ENCODE data around the gene BICC1. TPM values are rescaled to one million over a fixed set of nuclear protein-coding genes. Genes with fewer than 3 reads are reported as not detected.
"Not testable (repeated sequence)": the region's sequence is repeated elsewhere in the genome, so short reads cannot be mapped to it uniquely, and the experiment has no call there.

BICC1 gene
- total RNA-seq, 1 donor from 2014 or later: 12.8 TPM

GRCh38 chr10:58567652-58568051, 55.0 kb downstream of the BICC1 start:
- DNase-seq (ENCODE audit: low spot score): no peak

GRCh38 chr10:58568428-58568935, 55.8 kb downstream of the BICC1 start:
- DNase-seq (ENCODE audit: low spot score): no peak

DNA sequence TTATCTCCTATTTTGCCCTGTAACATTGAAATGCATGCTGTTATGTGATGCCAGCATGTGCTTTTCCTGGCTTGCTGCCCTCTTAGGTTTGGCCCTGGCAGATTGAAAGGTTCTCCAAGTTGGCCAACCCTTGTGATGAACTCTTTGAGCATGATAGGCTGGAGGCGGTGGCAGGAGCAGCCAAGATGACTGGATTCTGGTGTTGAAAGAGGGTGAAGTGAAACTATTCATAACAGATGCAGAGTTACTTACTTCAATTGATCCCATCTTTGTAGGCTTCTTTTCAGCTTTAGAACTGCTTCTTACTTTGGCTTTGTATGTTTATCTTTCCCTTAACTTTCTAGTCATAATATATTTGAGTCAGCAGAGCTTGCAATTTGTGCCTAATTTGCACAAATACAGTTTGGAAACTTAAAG, 57.6 kb downstream of the BICC1 start:
- no peak for DNase-seq (ENCODE audit: low spot score)

DNA sequence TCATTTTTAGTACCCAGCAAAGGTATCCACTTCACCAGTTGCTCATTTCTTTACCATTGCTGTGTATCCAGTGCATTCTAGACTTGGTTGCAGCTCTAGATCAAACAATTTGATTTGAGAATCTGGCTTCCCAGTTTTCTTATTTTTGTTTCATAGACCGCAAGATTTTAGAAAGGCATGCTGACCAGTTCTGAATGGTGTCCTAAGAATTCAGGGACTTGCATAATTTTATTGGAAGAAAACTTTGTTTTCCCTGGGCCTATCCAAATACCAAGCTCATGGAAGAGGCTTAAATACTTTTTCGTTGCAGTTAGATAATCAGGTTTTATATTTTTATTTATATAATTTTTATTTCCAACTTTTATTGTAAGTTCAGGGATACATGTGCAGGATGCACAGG, 58.3 kb downstream of the BICC1 start:
- no peak for DNase-seq (ENCODE audit: low spot score)

GRCh38 chr10:58573144-58573543, 60.5 kb downstream of the BICC1 start:
- peak; percentile 11 for DNase-seq (ENCODE audit: low spot score)

GRCh38 chr10:58574058-58574457, 61.4 kb downstream of the BICC1 start:
- DNase-seq (ENCODE audit: low spot score): peak; percentile 19

DNA sequence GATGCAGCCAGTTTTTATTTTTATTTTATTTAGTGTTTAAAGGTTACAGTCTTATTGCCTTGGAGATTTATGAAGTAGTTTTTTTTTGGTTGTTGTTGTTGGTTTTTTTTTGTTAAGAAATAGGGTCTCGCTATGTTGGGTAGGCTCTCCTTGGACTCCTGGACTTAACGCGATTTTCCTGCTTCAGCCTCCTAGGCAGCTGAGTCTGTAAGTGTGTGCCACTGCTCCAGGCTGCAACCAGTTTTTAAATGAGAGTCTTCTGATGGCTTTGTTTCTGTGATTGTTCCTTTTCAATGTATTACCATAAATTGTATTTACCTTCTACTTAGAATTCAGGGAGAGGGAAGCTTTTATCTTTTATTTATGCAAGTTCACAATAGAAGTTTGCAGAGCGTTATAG, 62.8 kb downstream of the BICC1 start:
- no peak for DNase-seq (ENCODE audit: low spot score)

- no peak for DNase-seq (ENCODE audit: low spot score)
These were observed 64.2 kb downstream of the BICC1 start for GRCh38 chr10:58576751-58577436.

- DNase-seq (ENCODE audit: low spot score): peak; percentile 92
These were observed 64.7 kb downstream of the BICC1 start for GRCh38 chr10:58577437-58577777.

DNA sequence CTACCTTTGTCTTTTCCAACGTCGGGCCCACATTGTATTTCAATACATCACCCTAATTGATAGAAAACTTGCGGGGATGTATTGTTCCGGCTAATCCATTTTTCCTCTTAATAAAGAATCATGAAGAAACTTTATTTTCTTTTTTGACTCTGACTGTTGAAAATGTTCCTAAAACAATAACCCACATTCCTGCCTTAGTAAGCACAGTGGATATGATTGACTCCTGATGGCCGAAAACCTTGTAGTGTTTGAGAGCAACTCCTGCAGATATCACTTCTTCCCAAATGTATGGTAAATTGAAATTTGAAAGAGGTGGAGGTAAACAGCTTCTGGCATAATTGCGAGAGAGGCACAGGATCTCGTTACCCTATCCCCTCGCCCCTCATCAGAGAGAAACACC, 65.7 kb downstream of the BICC1 start:
- DNase-seq (ENCODE audit: low spot score): no peak

- no peak for DNase-seq (ENCODE audit: low spot score)
These were observed 66.5 kb downstream of the BICC1 start for GRCh38 chr10:58579011-58579655.

DNA sequence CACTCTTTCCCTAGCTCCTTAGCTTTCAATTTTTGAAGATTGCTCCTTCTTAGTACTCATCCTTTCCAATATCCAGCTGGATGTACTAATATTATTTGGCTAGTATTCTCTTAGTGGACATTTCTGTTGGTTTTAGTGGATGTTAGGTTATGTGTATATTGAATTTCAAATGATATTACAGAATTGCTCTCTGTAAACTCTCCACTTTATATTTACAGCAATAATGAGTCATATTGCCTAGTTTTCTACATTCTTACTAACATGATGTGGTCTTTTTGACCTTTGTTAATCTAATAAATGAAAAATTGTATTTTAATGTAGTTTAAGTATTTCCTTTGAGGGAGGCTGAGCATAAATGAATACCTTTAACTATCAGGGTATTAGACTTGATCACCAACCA, 69.4 kb downstream of the BICC1 start:
- DNase-seq (ENCODE audit: low spot score): no peak

DNA sequence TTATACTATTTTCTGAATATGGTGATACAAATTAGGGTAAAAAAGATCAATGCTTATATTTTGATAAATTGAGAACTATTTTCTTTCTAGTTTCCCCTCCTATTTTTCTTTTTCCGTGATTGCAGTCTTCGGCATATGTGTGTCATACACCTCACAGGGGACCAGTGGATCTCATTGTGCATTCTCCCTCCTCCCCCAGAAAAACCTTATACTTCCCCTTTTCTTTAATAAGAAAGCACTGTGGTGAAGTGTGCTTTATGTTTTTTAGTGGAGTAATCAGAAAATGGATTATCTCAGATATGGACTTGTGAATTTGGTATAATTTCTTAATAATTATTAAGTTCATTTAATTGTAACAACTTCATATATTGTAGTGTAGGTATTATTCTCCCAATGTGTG, 72.8 kb downstream of the BICC1 start:
- no peak for DNase-seq (ENCODE audit: low spot score)

- no peak for DNase-seq (ENCODE audit: low spot score)
These were observed 73.9 kb downstream of the BICC1 start for GRCh38 chr10:58586282-58587245.

- no peak for DNase-seq (ENCODE audit: low spot score)
These were observed 75.0 kb downstream of the BICC1 start for GRCh38 chr10:58587676-58588075.

DNA sequence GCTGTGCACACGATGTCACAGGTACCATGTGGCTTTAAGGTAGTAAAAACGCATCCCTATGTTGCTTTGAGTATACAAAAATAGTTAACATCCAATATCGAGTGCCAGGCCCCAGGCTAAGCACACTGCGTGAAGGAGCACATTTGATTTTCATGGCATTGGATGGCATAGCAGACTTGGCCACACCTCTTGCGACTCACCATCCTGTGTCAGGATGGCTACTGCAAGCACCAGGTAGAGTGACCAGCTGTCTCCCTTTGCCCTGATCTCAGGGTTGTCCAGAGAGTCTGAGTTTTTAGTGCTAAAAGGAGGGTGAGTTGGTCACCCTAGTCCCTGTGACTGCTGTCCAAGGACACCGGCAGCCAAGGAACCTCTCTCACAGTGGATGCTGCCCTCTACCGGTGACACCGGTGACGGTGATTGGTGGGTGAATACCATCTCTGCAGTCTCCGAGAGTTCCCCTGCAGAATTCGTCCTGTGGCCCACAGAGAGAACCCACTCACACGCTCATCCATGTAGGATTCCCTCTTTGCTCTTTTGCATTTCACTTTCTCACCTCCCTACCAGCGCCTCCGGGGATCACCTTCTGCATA, 76.1 kb downstream of the BICC1 start:
- DNase-seq (ENCODE audit: low spot score): no peak

- DNase-seq (ENCODE audit: low spot score): peak; percentile 93
These were observed 77.6 kb downstream of the BICC1 start for GRCh38 chr10:58590152-58590840.

DNA sequence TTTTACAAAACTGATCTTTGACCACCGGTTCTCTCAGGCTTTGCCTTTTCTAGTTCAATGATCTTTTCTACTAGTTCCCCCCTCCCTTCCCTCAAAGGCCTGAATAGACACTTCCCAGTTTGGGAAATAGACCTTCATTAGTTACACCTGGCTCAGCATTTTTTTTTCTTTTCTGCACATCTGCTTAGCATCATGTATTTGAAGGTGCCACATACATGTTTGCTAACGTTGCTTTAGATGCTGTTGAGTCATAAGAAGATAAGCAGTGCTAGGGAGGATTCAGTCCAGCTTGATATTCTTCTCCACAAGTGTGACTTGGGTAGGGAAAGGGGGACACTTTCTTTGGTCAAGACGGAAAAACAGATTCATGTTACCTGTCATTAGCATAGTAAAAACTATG, 78.3 kb downstream of the BICC1 start:
- DNase-seq (ENCODE audit: low spot score): peak; percentile 30

DNA sequence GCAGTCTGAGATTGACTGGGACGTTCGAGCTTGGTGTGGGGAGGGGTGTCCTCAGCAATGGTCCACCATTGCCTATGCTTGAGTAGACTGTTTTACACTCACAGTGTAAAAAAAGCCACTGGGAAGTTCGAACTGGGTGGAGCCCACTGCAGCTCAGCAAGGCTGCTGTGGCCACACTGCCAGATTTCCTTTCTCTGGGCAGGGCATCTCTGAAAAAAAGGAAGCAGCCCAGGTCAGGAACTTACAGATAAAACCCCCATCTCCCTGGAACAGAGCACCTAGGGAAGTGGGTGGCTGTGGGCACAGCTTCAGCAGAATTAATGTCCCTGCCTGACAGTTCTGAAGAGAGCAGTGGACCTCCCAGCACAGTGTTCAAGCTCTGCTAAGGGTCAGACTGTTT, 80.3 kb downstream of the BICC1 start:
- peak; percentile 4 for DNase-seq (ENCODE audit: low spot score)

GRCh38 chr10:58597211-58597610, 84.5 kb downstream of the BICC1 start:
- DNase-seq (ENCODE audit: low spot score): not testable (repeated sequence)

DNA sequence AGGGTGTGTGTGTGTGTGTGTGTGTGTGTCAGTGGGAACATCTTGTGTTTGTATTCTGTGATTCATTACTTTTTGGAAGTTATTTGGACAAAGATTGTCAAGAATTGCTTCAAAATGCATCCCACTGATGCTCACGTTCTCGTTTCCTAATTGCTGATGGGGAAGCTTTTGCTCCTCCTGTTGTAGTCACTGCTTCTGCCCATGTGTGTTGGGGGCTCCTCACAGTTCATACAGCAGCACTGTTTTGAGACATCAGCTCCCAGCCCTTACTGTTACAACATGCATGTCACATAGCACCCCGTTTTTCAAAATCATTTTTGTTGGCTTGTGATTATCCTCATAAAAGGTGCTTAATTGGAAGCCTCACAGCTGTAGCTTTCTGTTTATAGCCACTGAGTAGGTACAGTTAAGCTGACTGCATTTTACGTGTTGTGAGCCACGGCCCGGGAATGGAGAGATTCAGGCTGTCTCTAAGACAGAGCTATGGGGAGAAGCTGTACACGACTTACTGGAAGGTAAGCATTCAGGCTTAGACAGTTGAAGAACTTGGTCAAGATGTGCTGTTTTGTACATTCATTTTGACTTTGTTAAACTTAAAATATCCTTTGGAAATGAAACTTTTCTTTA, 87.4 kb downstream of the BICC1 start:
- DNase-seq (ENCODE audit: low spot score): no peak

Measured in umbilical cord (tissue), 2 donors.